ENCODE data around the gene MYO9B. TPM values are rescaled to one million over a fixed set of nuclear protein-coding genes. Genes with fewer than 3 reads are reported as not detected.

The MYO9B gene
- total RNA-seq, 1 experiment from 2014 or later, result 68.3 TPM

DNA sequence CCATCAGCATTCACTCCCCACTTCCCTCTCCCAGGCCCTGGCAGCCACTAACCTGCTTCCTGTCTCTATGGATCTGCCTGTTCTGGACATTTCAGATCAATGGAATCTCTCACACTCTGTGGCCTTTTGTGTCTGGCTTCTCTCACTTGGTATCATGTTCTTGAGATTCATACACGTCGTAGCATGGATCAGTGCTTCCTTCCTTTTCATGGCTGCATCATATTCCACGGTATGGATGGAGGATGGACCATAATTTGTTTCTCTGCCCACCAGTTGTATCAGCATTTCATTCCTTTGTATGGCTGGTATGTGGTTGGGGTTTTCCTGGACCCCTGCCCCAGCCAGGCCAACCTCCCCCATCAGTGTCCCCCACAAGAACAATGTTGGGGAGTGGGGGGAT is 36.2 kb downstream of the MYO9B start:
- Histone ChIP-seq H3K4me2 (ENCODE audit: low read length) (no peak overlapping the region), H3K9ac (ENCODE audit: low read length) (no peak overlapping the region), H3K36me3 (ENCODE audit: low read depth, low read length) (no peaks in the 10 kb centered on the region), H3K9me3 (ENCODE audit: low read length) (no peaks in the 10 kb centered on the region), H2AFZ (ENCODE audit: low read length) (no peak overlapping the region), H3K9me2 (replicated peaks; ENCODE audit: low read length) (no peaks in the 10 kb centered on the region), H3K4me3 (ENCODE audit: low read length) (no peak overlapping the region), H4K20me1 (ENCODE audit: low read length) (no peaks in the 10 kb centered on the region), H3K27ac (ENCODE audit: low read length) (no peak overlapping the region), H3K4me1 (ENCODE audit: insufficient read depth, low read length) (peaks cover 16% of the 10 kb centered on the region), H3K79me2 (ENCODE audit: low read length) (peaks cover 42% of the 10 kb centered on the region), H3F3A (ENCODE audit: low read length, unreplicated experiment) (peaks cover 5% of the 10 kb centered on the region), H3K27me3 (ENCODE audit: low read length) (no peaks in the 10 kb centered on the region)
- ChIA-PET CTCF (no interaction called here), POLR2A (ENCODE audit: unreplicated experiment) (no interaction called here)
- TF ChIP-seq, protein P1, sequence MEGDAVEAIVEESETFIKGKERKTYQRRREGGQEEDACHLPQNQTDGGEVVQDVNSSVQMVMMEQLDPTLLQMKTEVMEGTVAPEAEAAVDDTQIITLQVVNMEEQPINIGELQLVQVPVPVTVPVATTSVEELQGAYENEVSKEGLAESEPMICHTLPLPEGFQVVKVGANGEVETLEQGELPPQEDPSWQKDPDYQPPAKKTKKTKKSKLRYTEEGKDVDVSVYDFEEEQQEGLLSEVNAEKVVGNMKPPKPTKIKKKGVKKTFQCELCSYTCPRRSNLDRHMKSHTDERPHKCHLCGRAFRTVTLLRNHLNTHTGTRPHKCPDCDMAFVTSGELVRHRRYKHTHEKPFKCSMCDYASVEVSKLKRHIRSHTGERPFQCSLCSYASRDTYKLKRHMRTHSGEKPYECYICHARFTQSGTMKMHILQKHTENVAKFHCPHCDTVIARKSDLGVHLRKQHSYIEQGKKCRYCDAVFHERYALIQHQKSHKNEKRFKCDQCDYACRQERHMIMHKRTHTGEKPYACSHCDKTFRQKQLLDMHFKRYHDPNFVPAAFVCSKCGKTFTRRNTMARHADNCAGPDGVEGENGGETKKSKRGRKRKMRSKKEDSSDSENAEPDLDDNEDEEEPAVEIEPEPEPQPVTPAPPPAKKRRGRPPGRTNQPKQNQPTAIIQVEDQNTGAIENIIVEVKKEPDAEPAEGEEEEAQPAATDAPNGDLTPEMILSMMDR (conservative IDR thresholded peaks at IDR 0.05; ENCODE audit: low read depth, low read length), result no peak
- TF ChIP-seq EZH2 (IDR thresholded peaks at IDR 0.05; ENCODE audit: low read length, unreplicated experiment) (no peak), EZH2phosphoT487 (IDR thresholded peaks at IDR 0.05; ENCODE audit: borderline replicate concordance, low read length) (no peak)
- intact Hi-C loops (cut with micrococcal nuclease), result no loop called here
- DNase-seq, result no peak
- ATAC-seq, result no peak
- BruUV-seq (replicated peaks), result no TSS peak

DNA sequence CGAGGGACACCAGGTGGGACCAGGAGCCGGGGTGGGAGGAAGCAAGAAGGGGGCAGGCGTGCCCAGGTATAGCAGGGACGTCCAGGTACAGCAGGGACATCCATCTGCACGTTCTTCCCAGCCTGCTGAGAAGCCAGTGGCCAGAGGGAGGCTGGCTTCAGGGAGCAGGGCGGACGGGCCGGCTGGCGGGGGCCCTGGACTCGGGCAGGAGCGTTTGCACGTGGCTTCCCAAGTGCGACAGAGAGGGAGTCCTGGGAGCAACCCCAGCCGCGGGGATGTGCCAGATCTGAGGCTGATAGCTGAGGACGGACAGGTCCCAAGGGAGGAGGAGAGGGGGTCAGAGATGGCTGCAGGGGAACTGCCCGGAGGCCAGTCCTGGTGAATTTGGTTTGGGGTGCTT is 36.7 kb downstream of the MYO9B start:
- H3K36me3 ChIP-seq (ENCODE audit: low read depth, low read length), result no peaks in the 10 kb centered on the region
- peaks cover 39% of the 10 kb centered on the region for H3K79me2 ChIP-seq (ENCODE audit: low read length)
- H2AFZ ChIP-seq (ENCODE audit: low read length), result no peak overlapping the region
- H3K27ac ChIP-seq (ENCODE audit: low read length), result no peak overlapping the region
- POLR2A ChIA-PET (ENCODE audit: unreplicated experiment), result no interaction called here
- no peak overlapping the region for H3K4me3 ChIP-seq (ENCODE audit: low read length)
- peaks cover 5% of the 10 kb centered on the region for H3F3A ChIP-seq (ENCODE audit: low read length, unreplicated experiment)
- intact Hi-C loops (cut with micrococcal nuclease), result no loop called here
- no peak for ATAC-seq
- H3K9ac ChIP-seq (ENCODE audit: low read length), result no peak overlapping the region
- no peak for TF ChIP-seq EZH2 (IDR thresholded peaks at IDR 0.05; ENCODE audit: low read length, unreplicated experiment)
- TF ChIP-seq, protein P1 (conservative IDR thresholded peaks at IDR 0.05; ENCODE audit: low read depth, low read length), result no peak
- no peak for TF ChIP-seq EZH2phosphoT487 (IDR thresholded peaks at IDR 0.05; ENCODE audit: borderline replicate concordance, low read length)
- no peak for DNase-seq
- H3K9me3 ChIP-seq (ENCODE audit: low read length), result no peaks in the 10 kb centered on the region
- no peak overlapping the region for H3K4me2 ChIP-seq (ENCODE audit: low read length)
- no peaks in the 10 kb centered on the region for H3K9me2 ChIP-seq (replicated peaks; ENCODE audit: low read length)
- no peaks in the 10 kb centered on the region for H3K27me3 ChIP-seq (ENCODE audit: low read length)
- peaks cover 12% of the 10 kb centered on the region for H3K4me1 ChIP-seq (ENCODE audit: insufficient read depth, low read length)
- BruUV-seq (replicated peaks), result no TSS peak
- no peaks in the 10 kb centered on the region for H4K20me1 ChIP-seq (ENCODE audit: low read length)
- CTCF ChIA-PET, result no interaction called here

DNA sequence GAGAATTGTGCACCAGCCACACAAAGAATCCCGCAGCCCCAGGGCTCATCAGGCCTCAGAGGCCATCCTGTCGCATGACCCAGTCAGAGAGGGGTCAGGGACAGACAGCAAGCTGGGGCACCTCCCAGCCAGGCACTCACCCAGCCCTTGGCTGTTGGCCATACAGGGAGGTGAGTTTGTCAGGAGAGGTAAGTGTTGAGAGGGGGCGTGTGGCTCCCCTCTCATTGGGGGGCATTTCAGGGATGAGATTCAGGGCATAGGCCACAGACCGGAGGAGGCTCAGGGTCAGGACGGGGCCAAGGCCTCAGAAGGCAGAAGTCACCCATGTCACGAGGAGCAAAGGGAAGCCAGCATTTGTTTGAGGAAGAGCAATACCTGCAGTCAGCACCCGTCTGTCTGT is 37.1 kb downstream of the MYO9B start:
- Histone ChIP-seq H3K9me3 (ENCODE audit: low read length) (no peaks in the 10 kb centered on the region), H3K36me3 (ENCODE audit: low read depth, low read length) (no peaks in the 10 kb centered on the region), H3K79me2 (ENCODE audit: low read length) (peaks cover 36% of the 10 kb centered on the region), H3K4me1 (ENCODE audit: insufficient read depth, low read length) (peaks cover 8% of the 10 kb centered on the region), H3K4me2 (ENCODE audit: low read length) (no peak overlapping the region), H3K27me3 (ENCODE audit: low read length) (no peaks in the 10 kb centered on the region), H3K27ac (ENCODE audit: low read length) (no peak overlapping the region), H3K4me3 (ENCODE audit: low read length) (no peak overlapping the region), H3K9me2 (replicated peaks; ENCODE audit: low read length) (no peaks in the 10 kb centered on the region), H3K9ac (ENCODE audit: low read length) (no peak overlapping the region), H4K20me1 (ENCODE audit: low read length) (no peaks in the 10 kb centered on the region), H3F3A (ENCODE audit: low read length, unreplicated experiment) (peaks cover 5% of the 10 kb centered on the region), H2AFZ (ENCODE audit: low read length) (no peak overlapping the region)
- ChIA-PET POLR2A (ENCODE audit: unreplicated experiment) (no interaction called here), CTCF (no interaction called here)
- DNase-seq (no peak), ATAC-seq (no peak)
- intact Hi-C loops (cut with micrococcal nuclease), result no loop called here
- TF ChIP-seq, protein P1 (conservative IDR thresholded peaks at IDR 0.05; ENCODE audit: low read depth, low read length), result no peak
- TF ChIP-seq EZH2 (IDR thresholded peaks at IDR 0.05; ENCODE audit: low read length, unreplicated experiment) (no peak), EZH2phosphoT487 (IDR thresholded peaks at IDR 0.05; ENCODE audit: borderline replicate concordance, low read length) (no peak)
- BruUV-seq (replicated peaks), result no TSS peak
